Transverse colon (tissue), 3 donors: ENCODE data around the gene NSL1.

Experiments used
- CTCF ChIP-seq, 5 experiments: fragments of 200-600 bp in 3 of 5; fragments of 450-650 bp in 2 of 5; sonication (generic) in 3 of 5; IDR thresholded peaks; 1 replicate in 2 of 5; 2 replicates in 3 of 5; pipeline ENCODE4 v1.5.1; 2016 to 2017; ENCODE audit warnings: antibody characterized with exemption in 5 of 5, inconsistent platforms in 3 of 5, mild to moderate bottlenecking in 2 of 5, moderate library complexity in 1 of 5
- EP300 ChIP-seq: sonication (generic); formaldehyde crosslinking; IDR thresholded peaks from one replicate; pipeline ENCODE4 v1.6.1; 2017; ENCODE audit warnings: antibody characterized with exemption, low read depth

GRCh38 chr1:212769459-212770167 lies 22.0 kb downstream of the NSL1 start:
- TF ChIP-seq EP300 (no peak), CTCF (IDR thresholded peaks at IDR 0.05) (no peak)
